A673 (cell line): ENCODE measurements around the gene TRIM40.

ENCODE experiments used
- EZH2 ChIP-seq: fragments of 200-600 bp; sonication (generic); IDR thresholded peaks from 2 replicates; pipeline ENCODE4 v1.6.1; 2017; ENCODE audit warnings: borderline replicate concordance, low read depth, mild to moderate bottlenecking, mixed read lengths, antibody characterized with exemption, low read length; ENCODE audit not compliant: poor library complexity, severe bottlenecking
- TF ChIP-seq, protein P1 (sequence below): fragments of 300-800, 200-600 bp; sonication (generic); conservative IDR thresholded peaks from 2 replicates; pipeline ENCODE4 v1.5.1; 2017; ENCODE audit warnings: low read depth, mild to moderate bottlenecking, antibody characterized with exemption, low read length, moderate library complexity, mixed read lengths

DNA sequence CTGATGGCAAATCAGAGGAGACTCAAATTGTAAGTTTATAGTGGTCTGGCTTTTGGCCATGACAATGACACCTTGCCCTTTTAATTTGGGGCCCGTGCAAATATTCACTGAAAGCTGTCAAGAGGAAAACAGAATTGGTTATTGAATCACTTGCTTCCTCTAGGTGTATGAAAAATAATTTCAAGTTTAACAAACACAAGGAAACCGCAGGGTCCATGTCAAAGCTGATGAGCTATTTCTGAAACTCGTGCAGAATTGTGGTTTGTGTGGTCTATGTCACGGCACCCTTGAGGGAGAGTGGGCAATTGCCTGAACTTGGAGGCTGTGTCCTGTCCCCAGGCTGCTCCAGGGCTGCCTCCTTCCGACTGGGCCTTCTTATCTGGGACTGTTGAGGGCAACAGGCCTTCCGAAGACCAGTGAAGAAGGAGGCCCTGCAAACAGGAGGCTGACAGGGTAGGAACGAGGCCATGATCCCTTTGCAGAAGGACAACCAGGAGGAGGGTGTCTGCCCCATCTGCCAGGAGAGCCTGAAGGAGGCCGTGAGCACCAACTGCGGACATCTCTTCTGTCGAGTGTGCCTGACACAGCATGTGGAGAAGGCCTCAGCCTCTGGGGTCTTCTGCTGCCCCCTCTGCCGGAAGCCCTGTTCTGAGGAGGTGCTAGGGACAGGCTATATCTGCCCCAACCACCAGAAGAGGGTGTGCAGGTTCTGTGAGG lies 788 bp downstream of the TRIM40 start:
- TF ChIP-seq, protein P1, sequence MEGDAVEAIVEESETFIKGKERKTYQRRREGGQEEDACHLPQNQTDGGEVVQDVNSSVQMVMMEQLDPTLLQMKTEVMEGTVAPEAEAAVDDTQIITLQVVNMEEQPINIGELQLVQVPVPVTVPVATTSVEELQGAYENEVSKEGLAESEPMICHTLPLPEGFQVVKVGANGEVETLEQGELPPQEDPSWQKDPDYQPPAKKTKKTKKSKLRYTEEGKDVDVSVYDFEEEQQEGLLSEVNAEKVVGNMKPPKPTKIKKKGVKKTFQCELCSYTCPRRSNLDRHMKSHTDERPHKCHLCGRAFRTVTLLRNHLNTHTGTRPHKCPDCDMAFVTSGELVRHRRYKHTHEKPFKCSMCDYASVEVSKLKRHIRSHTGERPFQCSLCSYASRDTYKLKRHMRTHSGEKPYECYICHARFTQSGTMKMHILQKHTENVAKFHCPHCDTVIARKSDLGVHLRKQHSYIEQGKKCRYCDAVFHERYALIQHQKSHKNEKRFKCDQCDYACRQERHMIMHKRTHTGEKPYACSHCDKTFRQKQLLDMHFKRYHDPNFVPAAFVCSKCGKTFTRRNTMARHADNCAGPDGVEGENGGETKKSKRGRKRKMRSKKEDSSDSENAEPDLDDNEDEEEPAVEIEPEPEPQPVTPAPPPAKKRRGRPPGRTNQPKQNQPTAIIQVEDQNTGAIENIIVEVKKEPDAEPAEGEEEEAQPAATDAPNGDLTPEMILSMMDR: no peak
- no peak for TF ChIP-seq EZH2
